Measurements from ENCODE around the gene NRXN3. TPM values are rescaled to one million over a fixed set of nuclear protein-coding genes. Genes with fewer than 3 reads are reported as not detected.

NRXN3 gene
- total RNA-seq, 4 donors from 2014 or later, result 0.04 to 0.16 TPM; not detected in 2

DNA sequence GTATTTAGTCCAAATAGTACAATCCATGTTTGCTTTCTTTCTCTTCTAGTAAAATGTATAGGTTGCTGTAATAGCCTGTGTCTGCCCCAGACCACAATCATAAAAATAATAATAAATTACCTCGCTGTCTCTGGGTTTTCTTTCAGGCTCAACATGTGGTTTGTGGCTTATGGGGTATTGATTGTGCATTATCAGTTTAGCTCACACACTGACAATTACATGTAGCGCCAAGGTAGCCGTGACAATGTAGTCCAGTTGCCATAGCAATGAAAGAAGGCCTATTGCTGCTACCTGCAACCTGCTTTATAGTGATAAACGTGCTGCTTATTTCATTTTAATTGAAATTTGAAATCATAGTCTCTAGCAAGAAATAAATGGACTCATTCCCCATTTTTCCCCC lies 1009.8 kb downstream of the NRXN3 start:
- in situ Hi-C loops (cut with MboI; ENCODE audit: low sequenced_read_pairs in 4 of 4), result no loop called here
- TF ChIP-seq CTCF (IDR thresholded peaks at IDR 0.05 in 4 of 5, conservative IDR thresholded peaks at IDR 0.05 in 1 of 5) (no peak), POLR2A (IDR thresholded peaks at IDR 0.05) (no peak)
- peaks cover 0 to 4% of the 10 kb centered on the region in 2 donors for H3K4me1 ChIP-seq
- H3K9me3 ChIP-seq, result no peaks in the 10 kb centered on the region
- H3K27me3 ChIP-seq, result no peaks in the 10 kb centered on the region
- intact Hi-C loops (cut with DNase I; ENCODE audit: low total_unique reads), result no loop called here
- no peak overlapping the region for H3K4me3 ChIP-seq
- ATAC-seq, result no peak
- no peak overlapping the region for H3K27ac ChIP-seq
- no peaks in the 10 kb centered on the region for H3K36me3 ChIP-seq
- no peak for DNase-seq

DNA sequence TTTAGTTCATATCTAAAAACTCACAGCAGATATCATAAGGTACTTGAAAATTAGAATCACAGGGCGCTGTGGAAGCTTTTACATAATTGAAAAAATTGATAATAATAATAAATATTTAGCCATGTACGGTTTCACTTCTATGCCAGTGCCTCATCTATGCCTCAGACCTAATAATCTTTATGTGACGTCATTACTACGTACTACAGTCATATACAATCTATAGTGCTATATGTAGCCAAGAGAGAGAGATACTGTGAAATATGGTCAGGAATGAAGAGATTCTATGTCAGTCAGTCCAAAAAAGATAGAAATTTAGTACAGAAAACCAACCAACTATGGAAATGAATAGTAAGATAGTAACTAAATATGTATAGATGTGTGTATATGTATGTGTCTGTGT lies 1010.5 kb downstream of the NRXN3 start:
- Histone ChIP-seq H3K36me3 (no peaks in the 10 kb centered on the region), H3K4me3 (no peak overlapping the region), H3K4me1 (peaks cover 0 to 3% of the 10 kb centered on the region in 2 donors), H3K9me3 (no peaks in the 10 kb centered on the region), H3K27me3 (no peaks in the 10 kb centered on the region), H3K27ac (no peak overlapping the region)
- ATAC-seq, result no peak
- intact Hi-C loops (cut with DNase I; ENCODE audit: low total_unique reads), result no loop called here
- in situ Hi-C loops (cut with MboI; ENCODE audit: low sequenced_read_pairs in 4 of 4), result no loop called here
- no peak for DNase-seq
- TF ChIP-seq CTCF (IDR thresholded peaks at IDR 0.05 in 4 of 5, conservative IDR thresholded peaks at IDR 0.05 in 1 of 5) (no peak), POLR2A (IDR thresholded peaks at IDR 0.05) (no peak)

- Histone ChIP-seq H3K4me3 (no peak overlapping the region), H3K36me3 (no peaks in the 10 kb centered on the region), H3K4me1 (no peaks in the 10 kb centered on the region), H3K9me3 (no peaks in the 10 kb centered on the region), H3K27me3 (no peaks in the 10 kb centered on the region), H3K27ac (no peak overlapping the region)
- ATAC-seq (no peak), DNase-seq (no peak)
- no peak for TF ChIP-seq CTCF (IDR thresholded peaks at IDR 0.05 in 4 of 5, conservative IDR thresholded peaks at IDR 0.05 in 1 of 5)
- in situ Hi-C loops (cut with MboI; ENCODE audit: low sequenced_read_pairs in 4 of 4) (no loop called here), intact Hi-C loops (cut with DNase I; ENCODE audit: low total_unique reads) (no loop called here)
Observed at GRCh38 chr14:79186523-79186922, 1016.4 kb downstream of the NRXN3 start.

DNA sequence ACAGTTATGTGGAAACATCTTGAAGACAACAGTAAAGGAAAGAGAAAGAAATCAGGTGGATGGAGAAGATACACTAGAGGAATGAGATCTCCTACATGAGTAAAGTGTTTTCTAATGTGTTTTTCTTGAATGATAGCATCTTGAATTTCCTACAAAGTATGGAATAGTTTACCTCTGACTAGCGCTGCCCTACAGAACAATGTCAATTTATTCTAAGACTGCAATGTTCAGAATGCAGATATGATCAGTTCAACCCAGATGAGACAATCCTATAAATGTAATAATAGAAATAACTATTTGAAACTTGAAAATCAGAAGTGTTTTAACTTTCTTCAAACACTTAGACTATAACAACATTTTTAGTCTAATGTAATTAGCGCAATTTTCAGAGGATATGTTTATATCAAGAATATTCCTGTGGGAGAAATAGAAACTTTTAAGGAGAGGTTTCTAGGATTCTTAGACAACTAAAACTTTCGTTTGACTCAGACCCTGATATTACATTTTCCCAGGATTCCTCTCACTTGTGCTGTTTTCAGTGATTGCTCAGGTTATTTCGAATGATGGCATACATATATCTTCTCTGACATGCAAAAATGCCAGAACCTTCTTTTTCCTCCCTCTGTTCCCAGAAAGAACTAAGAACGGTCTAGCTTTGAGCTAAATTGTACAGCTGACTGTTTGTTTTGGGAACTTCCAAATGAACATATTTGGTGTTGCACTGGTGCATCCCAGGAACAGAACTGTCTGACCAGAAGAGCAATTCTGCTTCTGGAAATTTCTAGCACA lies 1023.7 kb downstream of the NRXN3 start:
- no peaks in the 10 kb centered on the region for H3K36me3 ChIP-seq
- H3K27ac ChIP-seq, result no peak overlapping the region
- in situ Hi-C loops (cut with MboI; ENCODE audit: low sequenced_read_pairs in 4 of 4) (no loop called here), intact Hi-C loops (cut with DNase I; ENCODE audit: low total_unique reads) (no loop called here)
- H3K27me3 ChIP-seq, result no peaks in the 10 kb centered on the region
- ATAC-seq (no peak), DNase-seq (no peak)
- no peaks in the 10 kb centered on the region for H3K4me1 ChIP-seq
- H3K9me3 ChIP-seq, result no peaks in the 10 kb centered on the region
- H3K4me3 ChIP-seq, result no peak overlapping the region
- TF ChIP-seq CTCF (IDR thresholded peaks at IDR 0.05 in 4 of 5, conservative IDR thresholded peaks at IDR 0.05 in 1 of 5) (no peak), POLR2A (IDR thresholded peaks at IDR 0.05) (no peak)

GRCh38 chr14:79196216-79196615 lies 1026.0 kb downstream of the NRXN3 start:
- DNase-seq, result no peak
- no peaks in the 10 kb centered on the region for H3K36me3 ChIP-seq
- no peak overlapping the region for H3K4me3 ChIP-seq
- H3K27ac ChIP-seq, result no peak overlapping the region
- intact Hi-C loops (cut with DNase I; ENCODE audit: low total_unique reads) (no loop called here), in situ Hi-C loops (cut with MboI; ENCODE audit: low sequenced_read_pairs in 4 of 4) (no loop called here)
- TF ChIP-seq CTCF (IDR thresholded peaks at IDR 0.05 in 4 of 5, conservative IDR thresholded peaks at IDR 0.05 in 1 of 5) (no peak), POLR2A (IDR thresholded peaks at IDR 0.05) (no peak)
- no peaks in the 10 kb centered on the region for H3K27me3 ChIP-seq
- H3K4me1 ChIP-seq, result no peaks in the 10 kb centered on the region
- H3K9me3 ChIP-seq, result no peaks in the 10 kb centered on the region
- no peak for ATAC-seq
